Testis (tissue), 3 donors: ENCODE measurements around the gene POLDIP2. TPM values are rescaled to one million over a fixed set of nuclear protein-coding genes. Genes with fewer than 3 reads are reported as not detected.
A peak's percentile ranks its signal among the peaks of the same experiment; 100 is the strongest.

Experiments used
- DNase-seq: peaks from one replicate; pipeline ENCODE4 v3.0.0-alpha.2; 2019
- H3K27ac ChIP-seq, 2 donors: fragments of 200-600 bp; sonication (generic); one replicate each; pipeline ENCODE4 v1.5.1; 2019
- H3K27me3 ChIP-seq: fragments of 200-600 bp; sonication (generic); one replicate; pipeline ENCODE4 v1.5.1; 2019
- H3K36me3 ChIP-seq: fragments of 200-600 bp; sonication (generic); one replicate; pipeline ENCODE4 v1.5.1; 2017; ENCODE audit warnings: low read depth; ENCODE audit errors: missing control alignments
- H3K4me1 ChIP-seq: fragments of 200-600 bp; sonication (generic); one replicate; pipeline ENCODE4 v1.5.1; 2019
- H3K4me3 ChIP-seq, 2 donors: fragments of 200-600 bp; sonication (generic); one replicate each; pipeline ENCODE4 v1.5.1; 2017 to 2019
- H3K9me3 ChIP-seq: fragments of 200-600 bp; sonication (generic); one replicate; pipeline ENCODE4 v1.5.1; 2017
- CTCF ChIP-seq, 3 experiments: fragments of 450-650 bp in 2 of 3; fragments of 200-600 bp in 1 of 3; sonication (generic) in 1 of 3; IDR thresholded peaks; one replicate each; pipeline ENCODE4 v1.5.1; 2016 to 2019; ENCODE audit warnings: antibody characterized with exemption in 3 of 3, mild to moderate bottlenecking in 2 of 3, moderate library complexity in 1 of 3
- POLR2A ChIP-seq: fragments of 450-650 bp; IDR thresholded peaks from one replicate; pipeline ENCODE4 v1.6.1; 2017; ENCODE audit warnings: antibody characterized with exemption, mild to moderate bottlenecking, moderate library complexity
- WGBS, 2 donors: methylation state at CpG; one replicate each; pipeline ENCODE4 v1.1.5; 2018; 5-methylcytosine and 5-hydroxymethylcytosine counted together
- intact Hi-C: fragments of 100-400 bp; cut with DNase I; formaldehyde crosslinking; loops from one replicate; pipeline ENCODE4 v1.15.1; 2023; ENCODE audit warnings: low total_unique reads
- polyA plus RNA-seq: library from polyadenylated mRNA; stranded (reverse); fragments of 350-450 nt; fragmentation: Illumina TruSeq; extraction: RNeasy Lipid Tissue Mini Kit (QIAGEN cat#74804); gene quantifications from one replicate; pipeline ENCODE4 v1.2.3, GENCODE V29; 2014; ENCODE audit warnings: low read depth, low replicate concordance; ENCODE audit not compliant: insufficient read depth
- total RNA-seq, 2 donors: library from RNA; depleted of rRNA; stranded (reverse); fragments of >200 nt; gene quantifications; one replicate each; pipeline ENCODE4 v1.2.3, GENCODE V29; 2016

The POLDIP2 gene
- total and polyA plus RNA-seq, 3 donors from 2014 or later, result 139 to 154 (median 143) TPM

DNA sequence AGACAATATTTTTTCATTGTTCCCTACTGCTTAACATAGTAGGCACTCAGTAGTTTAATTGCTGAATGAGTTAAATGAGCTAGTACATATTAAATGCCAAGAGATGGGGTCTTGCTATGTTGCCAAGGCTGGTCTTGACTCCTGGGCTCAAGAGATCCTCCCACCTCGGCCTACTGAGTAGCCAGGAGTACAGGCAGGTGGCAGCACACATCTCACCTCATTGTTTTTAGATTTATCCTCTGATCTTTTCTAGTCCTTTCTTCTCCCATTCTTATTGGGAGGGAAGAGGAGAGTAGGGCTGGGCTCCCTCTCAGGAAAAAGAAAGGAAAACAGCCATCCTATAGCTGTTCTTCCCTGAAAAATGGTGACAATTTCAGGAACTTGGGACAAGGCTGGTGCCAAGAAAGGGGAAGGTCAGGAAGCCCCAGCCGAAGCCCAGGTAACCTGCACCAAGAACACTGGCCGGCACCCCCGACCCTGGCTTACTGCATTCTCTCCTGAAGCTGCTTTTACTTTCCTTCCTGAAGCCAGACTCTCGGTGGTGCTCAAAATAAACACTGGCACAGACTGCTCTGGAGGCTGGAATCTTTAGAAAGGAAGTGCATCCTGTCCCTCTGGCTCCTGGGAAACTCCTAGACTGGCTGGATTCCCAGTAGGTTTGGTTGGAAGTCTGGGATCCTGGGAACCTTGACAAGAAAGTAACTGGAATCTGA, 19.1 kb downstream of the POLDIP2 start:
- no peak overlapping the region for H3K27ac ChIP-seq
- H3K4me3 ChIP-seq, result no peak overlapping the region
- no peaks in the 10 kb centered on the region for H3K9me3 ChIP-seq
- intact Hi-C loops, result no loop called here
- no peaks in the 10 kb centered on the region for H3K36me3 ChIP-seq
- 59 to 71% methylated on average over 5 of the region's 5 CpGs for WGBS, 2 donors
- peaks cover 33% of the 10 kb centered on the region for H3K4me1 ChIP-seq
- TF ChIP-seq POLR2A (no peak), CTCF (IDR thresholded peaks at IDR 0.05) (no peak)
- no peaks in the 10 kb centered on the region for H3K27me3 ChIP-seq
- no peak for DNase-seq

- DNase-seq, result peak; percentile 81
- H3K4me1 ChIP-seq, result peaks cover 33% of the 10 kb centered on the region
- H3K36me3 ChIP-seq, result no peaks in the 10 kb centered on the region
- H3K4me3 ChIP-seq, result peak overlapping the region; percentile 82 to 83
- no peaks in the 10 kb centered on the region for H3K9me3 ChIP-seq
- H3K27me3 ChIP-seq, result no peaks in the 10 kb centered on the region
- H3K27ac ChIP-seq, result peak overlapping the region; percentile 90
- intact Hi-C loops, result no loop called here
- TF ChIP-seq POLR2A (no peak), CTCF (IDR thresholded peaks at IDR 0.05) (no peak)
- 5 to 16% methylated on average over 9 to 29 of the region's 29 CpGs for WGBS, 2 donors
These were observed 21.1 kb downstream of the POLDIP2 start for GRCh38 chr17:28335959-28336871.

- no peaks in the 10 kb centered on the region for H3K9me3 ChIP-seq
- no peaks in the 10 kb centered on the region for H3K36me3 ChIP-seq
- peak; percentile 99 for DNase-seq
- H3K27ac ChIP-seq, result peak within 1 kb of the TSS; percentile 90
- H3K4me1 ChIP-seq, result peaks cover 33% of the 10 kb centered on the region
- intact Hi-C loops, result no loop called here
- no peaks in the 10 kb centered on the region for H3K27me3 ChIP-seq
- peak within 1 kb of the TSS; percentile 82 to 83 for H3K4me3 ChIP-seq
- 0% methylated on average over 1 to 53 of the region's 62 CpGs for WGBS, 2 donors
- TF ChIP-seq POLR2A, result peak; percentile 34
- TF ChIP-seq CTCF (IDR thresholded peaks at IDR 0.05), result no peak
These were observed 21.9 kb downstream of the POLDIP2 start, which contains the start of the genes IFT20 and TNFAIP1 for GRCh38 chr17:28335201-28335958. TSS of gene IFT20 (minus strand) at chr17:28335472. CDS start at chr17:28331985, 3,487 bp downstream. TSS of gene TNFAIP1 (plus strand) at chr17:28335761. CDS start at chr17:28339522, 3,761 bp downstream.

- peak overlapping the region; percentile 82 to 83 for H3K4me3 ChIP-seq
- H3K27me3 ChIP-seq, result no peaks in the 10 kb centered on the region
- H3K27ac ChIP-seq, result peak overlapping the region; percentile 59 to 82
- DNase-seq, result peak; percentile 43
- intact Hi-C loops, result no loop called here
- TF ChIP-seq POLR2A (no peak), CTCF (IDR thresholded peaks at IDR 0.05) (no peak)
- H3K36me3 ChIP-seq, result no peaks in the 10 kb centered on the region
- WGBS, 2 donors, result 5 to 7% methylated on average over 15 to 18 of the region's 18 CpGs
- H3K9me3 ChIP-seq, result no peaks in the 10 kb centered on the region
- H3K4me1 ChIP-seq, result peaks cover 33% of the 10 kb centered on the region
These were observed 22.6 kb downstream of the POLDIP2 start for GRCh38 chr17:28334666-28335200.
